H1 (cell line): ENCODE results near the gene ARHGEF4. TPM values are rescaled to one million over a fixed set of nuclear protein-coding genes. Genes with fewer than 3 reads are reported as not detected.
A peak's percentile ranks its signal among the peaks of the same experiment; 100 is the strongest.

Experiments
- CTCF ChIA-PET: fragments of 300-600 bp; sonication (Branson Sonifier 250); formaldehyde crosslinking; loops from one replicate; lab custom pipeline; 2021; ENCODE audit not compliant: partially characterized antibody; lab: Charles Lee
- POLR2A ChIA-PET: fragments of 300-600 bp; sonication (Branson Sonifier 250); formaldehyde crosslinking; loops from one replicate; lab custom pipeline; 2021; ENCODE audit warnings: inconsistent platforms; ENCODE audit not compliant: partially characterized antibody; lab: Charles Lee
- DNase-seq, 2 experiments: peaks; one replicate each; pipeline versions ENCODE4 v3.0.0 to v3.0.0-alpha.2; 2010 to 2022; ENCODE audit warnings: low spot score in 2 of 2, low read depth in 1 of 2, mixed read lengths in 1 of 2
- FAIRE-seq: peaks from 2 replicates; lab custom pipeline; 2011; peaks lifted over from hg19 to GRCh38; lab: Jason Lieb, UNC
- H2AFZ ChIP-seq: 2 replicates; pipeline ENCODE4 v1.8.1; 2012; ENCODE audit warnings: low read length, inconsistent platforms
- H2AK5ac ChIP-seq: 2 replicates; pipeline ENCODE4 v1.6.1; 2013; ENCODE audit warnings: low read depth, low read length
- H2BK120ac ChIP-seq: replicated peaks from 2 replicates; pipeline ENCODE3; 2013; ENCODE audit warnings: low read depth, low read length, inconsistent platforms
- H2BK12ac ChIP-seq: 2 replicates; pipeline ENCODE4 v1.6.1; 2013; ENCODE audit warnings: low read depth, low read length
- H2BK15ac ChIP-seq: 2 replicates; pipeline ENCODE4 v1.6.1; 2013; ENCODE audit warnings: low read length
- H2BK20ac ChIP-seq: 2 replicates; pipeline ENCODE4 v1.6.1; 2013; ENCODE audit warnings: low read length
- H2BK5ac ChIP-seq: 2 replicates; pipeline ENCODE4 v1.6.1; 2013; ENCODE audit warnings: low read depth, low read length
- H3K14ac ChIP-seq: 2 replicates; pipeline ENCODE4 v1.6.1; 2013; ENCODE audit warnings: inconsistent platforms; ENCODE audit not compliant: insufficient read length
- H3K18ac ChIP-seq: 2 replicates; pipeline ENCODE4 v1.6.1; 2013; ENCODE audit warnings: low read length; ENCODE audit errors: extremely low read depth
- H3K23ac ChIP-seq: 2 replicates; pipeline ENCODE4 v1.6.1; 2013; ENCODE audit warnings: inconsistent platforms; ENCODE audit not compliant: insufficient read length
- H3K23me2 ChIP-seq: 2 replicates; pipeline ENCODE4 v1.6.1; 2013; ENCODE audit warnings: low read depth, low read length
- H3K27ac ChIP-seq: 2 replicates; pipeline ENCODE4 v1.6.1; 2011; ENCODE audit warnings: low read depth, low read length, inconsistent platforms
- H3K27me3 ChIP-seq, 4 experiments: replicated peaks in 1 of 4; 1 replicate in 1 of 4; 2 replicates in 3 of 4; pipeline versions ENCODE4 v1.6.1 to v1.8.1; 2011 to 2013; ENCODE audit warnings: low read length in 3 of 4, mild to moderate bottlenecking in 3 of 4, inconsistent platforms in 2 of 4, mixed read lengths in 2 of 4, moderate library complexity in 1 of 4; ENCODE audit not compliant: control insufficient read depth in 3 of 4, insufficient read depth in 3 of 4; ENCODE audit errors: extremely low read depth in 1 of 4
- H3K36me3 ChIP-seq, 4 experiments: 2 replicates each; pipeline versions ENCODE4 v1.6.1 to v1.8.1; 2011 to 2013; ENCODE audit warnings: mild to moderate bottlenecking in 4 of 4, low read length in 3 of 4, moderate library complexity in 2 of 4, control low read depth in 1 of 4, inconsistent platforms in 1 of 4; ENCODE audit not compliant: insufficient read depth in 4 of 4, control insufficient read depth in 2 of 4
- H3K4ac ChIP-seq: replicated peaks from 2 replicates; pipeline ENCODE3; 2013; ENCODE audit warnings: low read length, low read depth, mixed read lengths, inconsistent platforms; ENCODE audit not compliant: insufficient read length
- H3K4me1 ChIP-seq, 4 experiments: replicated peaks in 1 of 4; 1 replicate in 1 of 4; 2 replicates in 3 of 4; pipeline versions ENCODE4 v1.6.1 to v1.8.1; 2011 to 2013; ENCODE audit warnings: low read length in 3 of 4, inconsistent platforms in 2 of 4, mixed read lengths in 1 of 4; ENCODE audit not compliant: insufficient read depth in 4 of 4, control insufficient read depth in 3 of 4
- H3K4me2 ChIP-seq, 2 experiments: 2 replicates each; pipeline versions ENCODE4 v1.6.1 to v1.8.1; 2011 to 2013; ENCODE audit warnings: low read depth in 2 of 2, low read length in 2 of 2, control low read depth in 1 of 2, inconsistent platforms in 1 of 2, mild to moderate bottlenecking in 1 of 2; ENCODE audit not compliant: insufficient read depth in 1 of 2
- H3K4me3 ChIP-seq, 4 experiments: fragments of 200-600, 300-600 bp in 1 of 4; sonication (generic), shearing (Covaris generic), sonication (Bioruptor Twin) in 1 of 4; 2 replicates each; pipeline versions ENCODE4 v1.5.1 to v1.8.1; 2011 to 2016; ENCODE audit warnings: low read length in 4 of 4, low read depth in 3 of 4, control low read depth in 2 of 4, inconsistent platforms in 2 of 4, mild to moderate bottlenecking in 2 of 4, mixed read lengths in 1 of 4, moderate library complexity in 1 of 4; ENCODE audit not compliant: insufficient read depth in 2 of 4; ENCODE audit errors: extremely low read depth in 1 of 4
- H3K56ac ChIP-seq: replicated peaks from 2 replicates; pipeline ENCODE3; 2013; ENCODE audit warnings: low read depth, mild to moderate bottlenecking, mixed read lengths, low read length, inconsistent platforms; ENCODE audit not compliant: insufficient read length
- H3K79me1 ChIP-seq: 2 replicates; pipeline ENCODE4 v1.6.1; 2013; ENCODE audit warnings: low read depth, low read length, control low read depth
- H3K79me2 ChIP-seq, 2 experiments: 2 replicates each; pipeline versions ENCODE4 v1.6.1 to v1.8.1; 2012 to 2013; ENCODE audit warnings: low read length in 2 of 2, mild to moderate bottlenecking in 2 of 2, inconsistent platforms in 1 of 2; ENCODE audit not compliant: insufficient read depth in 2 of 2, control insufficient read depth in 1 of 2
- H3K9ac ChIP-seq, 4 experiments: replicated peaks in 1 of 4; 1 replicate in 1 of 4; 2 replicates in 3 of 4; pipeline versions ENCODE4 v1.6.1 to v1.8.1; 2011 to 2013; ENCODE audit warnings: low read depth in 3 of 4, low read length in 3 of 4, control low read depth in 2 of 4, mild to moderate bottlenecking in 2 of 4, moderate library complexity in 2 of 4, inconsistent platforms in 1 of 4; ENCODE audit errors: extremely low read depth in 1 of 4
- H3K9me3 ChIP-seq, 2 experiments: 2 replicates each; pipeline versions ENCODE4 v1.6.1 to v1.8.1; 2012 to 2013; ENCODE audit warnings: mild to moderate bottlenecking in 2 of 2, moderate library complexity in 2 of 2, control low read depth in 1 of 2, inconsistent platforms in 1 of 2, low read depth in 1 of 2, low read length in 1 of 2, mixed read lengths in 1 of 2; ENCODE audit not compliant: insufficient read depth in 2 of 2
- H4K20me1 ChIP-seq, 2 experiments: replicated peaks in 1 of 2; 2 replicates each; pipeline versions ENCODE3 to v1.8.1; 2011 to 2013; ENCODE audit warnings: inconsistent platforms in 2 of 2, low read length in 2 of 2, mild to moderate bottlenecking in 1 of 2; ENCODE audit not compliant: insufficient read depth in 2 of 2, control insufficient read depth in 1 of 2
- H4K5ac ChIP-seq: 2 replicates; pipeline ENCODE4 v1.6.1; 2013; ENCODE audit warnings: low read length, low read depth, mixed read lengths, inconsistent platforms; ENCODE audit not compliant: insufficient read length
- H4K8ac ChIP-seq: 2 replicates; pipeline ENCODE4 v1.8.0; 2013; ENCODE audit warnings: mild to moderate bottlenecking, moderate library complexity, low read length, inconsistent platforms; ENCODE audit not compliant: insufficient read depth; ENCODE audit errors: extremely low read depth
- H4K91ac ChIP-seq: replicated peaks from 2 replicates; pipeline ENCODE3; 2013; ENCODE audit warnings: low read length, mixed read lengths, inconsistent platforms; ENCODE audit not compliant: insufficient read length
- CBX8 ChIP-seq: fragments of 300-800, 300-1000 bp; sonication (generic); IDR thresholded peaks from 2 replicates; pipeline ENCODE4 v1.7.1; 2016; ENCODE audit warnings: low read depth, low read length, borderline replicate concordance
- CEBPB ChIP-seq: IDR thresholded peaks from 2 replicates; pipeline ENCODE4 v1.6.1; 2012; ENCODE audit warnings: low read depth, low read length
- EGR1 ChIP-seq: IDR thresholded peaks from 2 replicates; pipeline ENCODE4 v1.6.1; 2011; ENCODE audit warnings: low read depth, low read length, borderline replicate concordance
- GABPA ChIP-seq: IDR thresholded peaks from 2 replicates; pipeline ENCODE4 v1.6.1; 2011; ENCODE audit warnings: mild to moderate bottlenecking, low read length, moderate library complexity, borderline replicate concordance; ENCODE audit not compliant: insufficient read depth
- JUN ChIP-seq: IDR thresholded peaks from 2 replicates; pipeline ENCODE4 v1.6.1; 2011; ENCODE audit warnings: low read depth, mild to moderate bottlenecking, improper control_type of control experiment, low read length
- JUND ChIP-seq: IDR thresholded peaks from 2 replicates; pipeline ENCODE4 v1.6.1; 2011; ENCODE audit warnings: mild to moderate bottlenecking, improper control_type of control experiment, low read length
- KDM5A ChIP-seq: fragments of 200-600 bp; IDR thresholded peaks from 2 replicates; pipeline ENCODE4 v1.7.1; 2012; ENCODE audit warnings: mild to moderate bottlenecking, low read length, inconsistent platforms, mixed read lengths
- NANOG ChIP-seq: IDR thresholded peaks from 2 replicates; pipeline ENCODE4 v1.6.1; 2011; ENCODE audit warnings: low read length, low read depth, mild to moderate bottlenecking, inconsistent platforms; ENCODE audit not compliant: insufficient read depth, poor library complexity, severe bottlenecking
- RAD21 ChIP-seq, 2 experiments: IDR thresholded peaks in 1 of 2; conservative IDR thresholded peaks in 1 of 2; 2 replicates each; pipeline ENCODE4 v1.6.1; 2011; ENCODE audit warnings: low read depth in 2 of 2, low read length in 2 of 2, improper control_type of control experiment in 1 of 2, inconsistent platforms in 1 of 2, mild to moderate bottlenecking in 1 of 2, moderate library complexity in 1 of 2
- RXRA ChIP-seq: IDR thresholded peaks from 2 replicates; pipeline ENCODE4 v1.6.1; 2011; ENCODE audit warnings: low read depth, mild to moderate bottlenecking, low read length, moderate library complexity; ENCODE audit not compliant: insufficient read depth
- SAP30 ChIP-seq: fragments of 300-600 bp; sonication (generic); IDR thresholded peaks from 2 replicates; pipeline ENCODE4 v1.7.1; 2012; ENCODE audit warnings: low read length, moderate library complexity, mild to moderate bottlenecking, inconsistent platforms; ENCODE audit not compliant: insufficient read depth, insufficient replicate concordance
- SRF ChIP-seq: IDR thresholded peaks from 2 replicates; pipeline ENCODE4 v1.6.1; 2011; ENCODE audit warnings: mild to moderate bottlenecking, low read depth, low read length, moderate library complexity
- TCF12 ChIP-seq: IDR thresholded peaks from 2 replicates; pipeline ENCODE4 v1.6.1; 2011; ENCODE audit warnings: low read depth, mild to moderate bottlenecking, low read length
- WGBS, 2 experiments: shearing (Covaris generic) in 1 of 2; methylation state at CpG; one replicate each; pipeline versions ENCODE4 v1.1.6 to v1.1.7; 2013 to 2015; ENCODE audit warnings: low lambda C conversion rate in 2 of 2, mixed read lengths in 2 of 2, inconsistent platforms in 1 of 2, low coverage in 1 of 2, missing lambda C conversion rate in 1 of 2; ENCODE audit not compliant: insufficient replicate concordance in 2 of 2, insufficient coverage in 1 of 2, insufficient read length in 1 of 2; ENCODE audit errors: extremely low coverage in 1 of 2, missing lambda C conversion rate in 1 of 2; 5-methylcytosine and 5-hydroxymethylcytosine counted together
- polyA plus RNA-seq, 7 experiments: library from polyadenylated mRNA; depleted of rRNA in 3 of 7; stranded (reverse) in 5 of 7; unstranded in 2 of 7; fragments of >200 nt in 5 of 7; fragments of 200-250 nt in 2 of 7; gene quantifications; 1 replicate in 5 of 7; 2 replicates in 1 of 7; 4 replicates in 1 of 7; pipeline versions ENCODE4 v1.2.1 to v1.2.3, GENCODE V29; 2011 to 2013; ENCODE audit warnings: missing spikeins in 2 of 7, mixed read lengths in 2 of 7
- total RNA-seq: library from RNA; stranded (reverse); fragmentation: NEBNext Ultra II Directional; extraction: Animal tissue kit (Norgen Biotek cat#: 25700); gene quantifications from 2 replicates; pipeline ENCODE4 v1.2.1, GENCODE V29; 2021

The ARHGEF4 gene
- total and polyA plus RNA-seq, 2 of the 8 experiments (the other 6 are each of a cell fraction or from before 2014, with no cell fraction given), result 10.6 to 14.6 TPM

DNA sequence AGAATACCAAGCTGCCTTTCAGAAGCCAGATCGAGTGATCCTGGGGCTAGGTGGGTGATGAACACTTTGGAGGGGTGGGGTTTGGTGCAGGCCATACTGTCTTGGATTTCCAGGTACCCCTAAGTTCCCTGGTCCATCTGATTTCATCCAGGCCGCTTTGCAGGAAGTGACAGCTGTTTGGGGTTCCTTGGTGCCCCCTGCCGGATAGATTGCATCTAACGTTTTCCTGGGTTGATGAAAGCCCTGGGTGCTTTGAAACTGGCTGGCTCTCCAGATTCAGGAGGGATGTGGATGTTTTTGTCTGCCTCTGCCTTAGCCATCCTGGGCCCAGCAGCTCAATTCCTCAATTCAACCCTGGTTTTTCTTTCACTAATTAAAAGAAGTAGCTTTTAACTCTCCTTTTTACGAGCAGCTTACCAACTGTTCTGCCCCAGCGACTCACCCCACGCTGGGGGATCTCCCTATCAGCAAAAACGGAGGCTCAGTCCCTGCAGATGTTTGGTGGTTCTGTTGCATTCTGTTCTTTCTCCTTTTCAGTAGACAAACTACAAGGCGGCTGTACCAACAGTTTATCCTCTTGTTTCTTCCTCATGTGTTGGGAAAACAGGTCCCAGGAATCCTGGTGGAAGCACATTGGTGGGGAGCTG is 37.1 kb downstream of the ARHGEF4 start:
- WGBS, 2 experiments, result 50% methylated on average over 9 of the region's 9 CpGs; no CpG with 5 or more reads in 1 of the 2 experiments
- peak; percentile 55 for FAIRE-seq
- TF ChIP-seq JUND (no peak), RAD21 (IDR thresholded peaks at IDR 0.05 in 1 of 2, conservative IDR thresholded peaks at IDR 0.05 in 1 of 2; ENCODE audit: low read depth in 2 of 2, low read length in 2 of 2) (peak; percentile 75 to 79), GABPA (peak; percentile 66; the same call in 1 of the 2 replicates), SAP30 (no peak), SRF (no peak), TCF12 (no peak), NANOG (no peak), KDM5A (no peak), JUN (no peak), CEBPB (no peak), CBX8 (no peak), RXRA (no peak), EGR1 (no peak)

More for the DNA sequence above, 37.1 kb downstream of the ARHGEF4 start:
- Histone ChIP-seq H4K5ac (no peak overlapping the region), H3K9ac (no peak overlapping the region), H3K23me2 (no peaks in the 10 kb centered on the region), H2BK20ac (no peak overlapping the region), H2BK120ac (no peak overlapping the region), H2AK5ac (no peak overlapping the region), H3K4ac (no peak overlapping the region), H3K14ac (no peak overlapping the region), H2BK12ac (no peak overlapping the region), H3K56ac (no peak overlapping the region), H4K91ac (no peak overlapping the region), H3K27me3 (no peaks in the 10 kb centered on the region), H4K8ac (no peak overlapping the region), H3K23ac (no peak overlapping the region), H3K79me2 (no peaks in the 10 kb centered on the region), H2BK5ac (no peak overlapping the region), H3K4me3 (no peak overlapping the region), H4K20me1 (no peaks in the 10 kb centered on the region), H2AFZ (no peak overlapping the region), H2BK15ac (no peak overlapping the region), H3K18ac (no peak overlapping the region), H3K36me3 (no peaks in the 10 kb centered on the region), H3K9me3 (no peaks in the 10 kb centered on the region), H3K4me1 (peaks cover 0 to 7% (median 3%) of the 10 kb centered on the region in 4 experiments; a peak in 2 of 7 replicates), H3K27ac (no peak overlapping the region), H3K4me2 (no peak overlapping the region), H3K79me1 (no peaks in the 10 kb centered on the region)
- DNase-seq, result peak; percentile 41 to 85
- CTCF ChIA-PET, result interaction anchor here (0.7 to 12.9 kb wide), 37 partner anchors 10 to 214 kb away, joined by 3 to 156 read pairs (median 5); partner anchors contain the start of gene ARHGEF4
- POLR2A ChIA-PET, result no interaction called here
